Esophagus squamous epithelium (tissue), 5 donors: ENCODE results near the gene TANC1. TPM values are rescaled to one million over a fixed set of nuclear protein-coding genes. Genes with fewer than 3 reads are reported as not detected.

Experiments used
- DNase-seq: peaks from one replicate; lab custom pipeline; 2025; lab: John Stamatoyannopoulos, UW
- H3K27ac ChIP-seq, 4 donors: fragments of 200-600 bp; sonication (generic); one replicate each; pipeline ENCODE4 v1.5.1; 2016 to 2019; ENCODE audit warnings: mild to moderate bottlenecking in 1 of 4
- H3K27me3 ChIP-seq, 4 donors: fragments of 200-600 bp; sonication (generic); 1 replicate in 3 of 4; 2 replicates in 1 of 4; pipeline versions ENCODE4 v1.5.1 to v1.6.0; 2017 to 2021; ENCODE audit warnings: antibody characterized with exemption in 1 of 4
- H3K36me3 ChIP-seq, 3 donors: fragments of 200-600 bp; sonication (generic); one replicate each; pipeline ENCODE4 v1.5.1; 2016 to 2019
- H3K4me1 ChIP-seq, 3 donors: fragments of 200-600 bp; sonication (generic); one replicate each; pipeline ENCODE4 v1.5.1; 2017 to 2019
- H3K4me3 ChIP-seq, 4 donors: fragments of 200-600 bp; sonication (generic); 1 replicate in 3 of 4; 2 replicates in 1 of 4; pipeline ENCODE4 v1.5.1; 2016 to 2019; ENCODE audit warnings: mild to moderate bottlenecking in 2 of 4, moderate library complexity in 1 of 4
- H3K9me3 ChIP-seq, 3 donors: fragments of 200-600 bp; sonication (generic); one replicate each; pipeline ENCODE4 v1.5.1; 2016 to 2019
- CTCF ChIP-seq, 6 experiments: fragments of 450-650 bp in 4 of 6; fragments of 200-600 bp in 2 of 6; sonication (generic) in 2 of 6; IDR thresholded peaks; one replicate each; pipeline ENCODE4 v1.5.1; 2016 to 2019; ENCODE audit warnings: antibody characterized with exemption in 6 of 6, mild to moderate bottlenecking in 4 of 6, moderate library complexity in 4 of 6
- POLR2A ChIP-seq, 4 donors: fragments of 450-650 bp; IDR thresholded peaks; one replicate each; pipeline ENCODE4 v1.6.1; 2017; ENCODE audit warnings: antibody characterized with exemption in 4 of 4, mild to moderate bottlenecking in 4 of 4, moderate library complexity in 3 of 4
- WGBS, 2 donors: methylation state at CpG; one replicate each; pipeline ENCODE4 v1.1.5; 2018; 5-methylcytosine and 5-hydroxymethylcytosine counted together
- intact Hi-C: fragments of 100-400 bp; cut with DNase I; formaldehyde crosslinking; loops from one replicate; pipeline ENCODE4 v1.15.0; 2022
- total RNA-seq, 4 donors: library from RNA; depleted of rRNA; stranded (reverse); fragments of >200 nt; gene quantifications; one replicate each; pipeline ENCODE4 v1.1.0, GENCODE V29; 2016
- donor health status: DM: yes; HTN: yes; CAD: no.

TANC1 gene
- total RNA-seq, 4 donors from 2014 or later: 29.4 to 54.5 (median 42.2) TPM

- Histone ChIP-seq H3K27me3 (no peaks in the 10 kb centered on the region), H3K4me1 (peaks cover 5 to 20% (median 7%) of the 10 kb centered on the region in 3 donors), H3K4me3 (no peak overlapping the region), H3K36me3 (peaks cover 5 to 35% (median 5%) of the 10 kb centered on the region in 3 donors), H3K9me3 (no peaks in the 10 kb centered on the region), H3K27ac (peak overlapping the region in 1 of 4 donors; percentile 86)
- no peak for DNase-seq
- intact Hi-C loops: no loop called here
- no peak for TF ChIP-seq POLR2A (IDR thresholded peaks at IDR 0.05)
- TF ChIP-seq CTCF (IDR thresholded peaks at IDR 0.05): no peak
- 78 to 88% methylated on average over 12 of the region's 12 CpGs for WGBS, 2 donors
Measured at GRCh38 chr2:159251296-159252173, 283.1 kb downstream of the TANC1 start.

- Histone ChIP-seq H3K4me1 (peaks cover 5 to 20% (median 7%) of the 10 kb centered on the region in 3 donors), H3K9me3 (no peaks in the 10 kb centered on the region), H3K36me3 (peaks cover 5 to 42% (median 5%) of the 10 kb centered on the region in 3 donors), H3K27ac (no peak overlapping the region), H3K4me3 (no peak overlapping the region), H3K27me3 (no peaks in the 10 kb centered on the region)
- intact Hi-C loops: no loop called here
- WGBS, 2 donors: 96% methylated on average over 4 of the region's 4 CpGs
- TF ChIP-seq CTCF (IDR thresholded peaks at IDR 0.05) (no peak), POLR2A (IDR thresholded peaks at IDR 0.05) (no peak)
- DNase-seq: no peak
Measured at GRCh38 chr2:159252905-159253304, 284.5 kb downstream of the TANC1 start.

- intact Hi-C loops: no loop called here
- Histone ChIP-seq H3K27ac (no peak overlapping the region), H3K9me3 (no peaks in the 10 kb centered on the region), H3K4me1 (no peaks in the 10 kb centered on the region), H3K36me3 (peaks cover 5 to 64% (median 5%) of the 10 kb centered on the region in 3 donors), H3K27me3 (no peaks in the 10 kb centered on the region), H3K4me3 (no peak overlapping the region)
- TF ChIP-seq POLR2A (IDR thresholded peaks at IDR 0.05) (no peak), CTCF (IDR thresholded peaks at IDR 0.05) (no peak)
- 78 to 81% methylated on average over 2 of the region's 2 CpGs for WGBS, 2 donors
- no peak for DNase-seq
Measured at GRCh38 chr2:159256159-159256558, 287.7 kb downstream of the TANC1 start.

GRCh38 chr2:159262226-159262625, 293.8 kb downstream of the TANC1 start:
- no peaks in the 10 kb centered on the region for H3K4me1 ChIP-seq
- H3K36me3 ChIP-seq: peaks cover 0 to 50% (median 0%) of the 10 kb centered on the region in 3 donors
- intact Hi-C loops: no loop called here
- H3K9me3 ChIP-seq: no peaks in the 10 kb centered on the region
- H3K27ac ChIP-seq: no peak overlapping the region
- 79 to 83% methylated on average over 6 of the region's 6 CpGs for WGBS, 2 donors
- H3K27me3 ChIP-seq: no peaks in the 10 kb centered on the region
- no peak for TF ChIP-seq CTCF (IDR thresholded peaks at IDR 0.05)
- no peak for TF ChIP-seq POLR2A (IDR thresholded peaks at IDR 0.05)
- H3K4me3 ChIP-seq: no peak overlapping the region
- no peak for DNase-seq

- intact Hi-C loops: no loop called here
- H3K27ac ChIP-seq: no peak overlapping the region
- H3K9me3 ChIP-seq: no peaks in the 10 kb centered on the region
- H3K4me3 ChIP-seq: no peak overlapping the region
- H3K36me3 ChIP-seq: peaks cover 0 to 45% (median 0%) of the 10 kb centered on the region in 3 donors
- no peaks in the 10 kb centered on the region for H3K4me1 ChIP-seq
- 90 to 95% methylated on average over 5 of the region's 5 CpGs for WGBS, 2 donors
- no peak for TF ChIP-seq CTCF (IDR thresholded peaks at IDR 0.05)
- DNase-seq: no peak
- H3K27me3 ChIP-seq: no peaks in the 10 kb centered on the region
Measured at GRCh38 chr2:159262904-159263303, 294.5 kb downstream of the TANC1 start.
